ENCODE measurements around the gene FAM161B.
"Not testable (repeated sequence)": the region's sequence is repeated elsewhere in the genome, so short reads cannot be mapped to it uniquely, and the experiment has no call there.

FAM161B gene

GRCh38 chr14:73991092-73991491, 41.2 kb upstream of the FAM161B start:
- no peak for DNase-seq (ENCODE audit: low spot score)
- TF ChIP-seq CTCF (IDR thresholded peaks at IDR 0.05; ENCODE audit: extremely low read depth, insufficient read depth, missing control alignments): no peak
- in situ Hi-C loops (cut with MboI; ENCODE audit: low pct_unique_long_range_greater_than_20kb, low sequenced_read_pairs, unreplicated experiment): no loop called here

DNA sequence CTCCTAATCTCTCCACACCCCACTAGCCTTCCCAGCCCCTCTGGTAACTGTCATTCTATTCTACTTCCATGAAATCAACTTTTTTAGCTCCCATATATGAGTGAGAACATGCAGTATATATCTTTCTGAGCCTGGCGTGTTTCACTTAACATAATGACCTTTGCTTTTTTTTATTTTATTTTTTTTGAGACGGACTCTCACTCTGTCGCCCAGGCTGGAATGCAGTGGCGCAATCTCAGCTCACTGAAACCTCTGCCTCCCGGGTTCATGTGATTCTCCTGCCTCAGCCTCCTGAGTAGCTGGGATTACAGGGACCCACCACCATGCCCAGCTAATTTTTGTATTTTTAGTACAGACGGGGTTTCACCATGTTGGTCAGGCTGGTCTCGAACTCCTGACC, 38.8 kb upstream of the FAM161B start:
- DNase-seq (ENCODE audit: low spot score); in situ Hi-C loops (cut with MboI; ENCODE audit: low pct_unique_long_range_greater_than_20kb, low sequenced_read_pairs, unreplicated experiment): not testable (repeated sequence)

DNA sequence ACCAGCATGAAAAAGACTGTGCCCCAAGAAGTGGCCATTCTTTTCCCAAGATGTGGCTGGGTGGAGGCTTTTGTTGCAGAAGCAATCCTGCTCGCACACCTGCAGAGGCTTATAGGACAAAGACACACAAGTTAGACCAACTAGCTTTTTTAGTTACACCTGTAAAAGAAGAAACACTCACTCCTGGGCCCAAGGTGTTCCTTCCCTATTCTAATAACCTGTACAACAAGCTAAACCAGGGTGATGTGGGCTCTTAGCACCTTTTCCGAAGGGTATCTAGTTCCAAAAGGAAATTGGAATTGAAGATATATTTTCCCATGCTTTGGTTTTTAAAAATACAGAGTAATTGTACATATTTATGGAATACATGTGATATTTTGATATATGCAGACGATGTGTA, 38.2 kb upstream of the FAM161B start:
- no peak for DNase-seq (ENCODE audit: low spot score)
- TF ChIP-seq CTCF (IDR thresholded peaks at IDR 0.05; ENCODE audit: extremely low read depth, insufficient read depth, missing control alignments): no peak
- in situ Hi-C loops (cut with MboI; ENCODE audit: low pct_unique_long_range_greater_than_20kb, low sequenced_read_pairs, unreplicated experiment): no loop called here

- in situ Hi-C loops (cut with MboI; ENCODE audit: low pct_unique_long_range_greater_than_20kb, low sequenced_read_pairs, unreplicated experiment): no loop called here
- DNase-seq (ENCODE audit: low spot score): no peak
- no peak for TF ChIP-seq CTCF (IDR thresholded peaks at IDR 0.05; ENCODE audit: extremely low read depth, insufficient read depth, missing control alignments)
Measured at GRCh38 chr14:73977896-73978295, 28.0 kb upstream of the FAM161B start.

DNA sequence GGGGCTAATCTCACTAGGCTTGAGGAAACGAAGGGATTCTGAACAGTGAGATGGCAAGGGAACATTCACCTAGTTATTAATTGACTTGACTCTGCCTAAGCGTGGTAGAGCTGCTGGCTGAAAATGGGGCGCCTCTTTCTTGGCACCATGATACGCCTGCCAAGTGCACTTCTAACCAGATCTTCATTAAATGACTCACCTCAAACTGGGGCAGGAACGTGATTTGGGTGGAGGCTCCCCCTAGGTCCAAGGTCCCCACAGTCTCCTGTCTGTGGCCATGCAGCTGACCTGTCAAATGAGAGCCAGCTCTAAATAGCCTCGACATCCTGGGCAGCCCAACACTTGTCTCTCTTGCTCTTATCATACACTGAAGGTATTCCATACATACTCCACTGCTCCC, 26.2 kb upstream of the FAM161B start:
- no peak for DNase-seq (ENCODE audit: low spot score)
- no peak for TF ChIP-seq CTCF (IDR thresholded peaks at IDR 0.05; ENCODE audit: extremely low read depth, insufficient read depth, missing control alignments)
- in situ Hi-C loops (cut with MboI; ENCODE audit: low pct_unique_long_range_greater_than_20kb, low sequenced_read_pairs, unreplicated experiment): no loop called here

DNA sequence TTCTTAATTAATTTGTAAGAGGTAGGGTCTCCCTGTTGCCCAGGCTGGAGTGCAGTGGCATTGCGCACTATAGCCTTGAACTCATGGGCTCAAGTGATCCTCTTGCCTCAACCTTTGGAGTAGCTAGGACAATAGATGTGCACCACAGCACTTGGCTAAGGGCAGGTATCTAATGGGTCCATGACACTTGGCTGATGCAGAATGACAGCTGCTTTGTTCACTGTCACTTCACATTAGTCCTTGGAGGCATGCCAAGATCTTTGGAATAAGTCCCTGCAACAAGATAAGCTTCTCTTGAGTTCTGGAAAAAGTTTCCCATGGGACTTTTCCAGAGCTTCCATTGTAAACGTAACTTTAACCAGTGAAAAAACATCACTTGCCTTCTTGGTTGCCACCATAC, 23.6 kb upstream of the FAM161B start:
- DNase-seq (ENCODE audit: low spot score): no peak
- no peak for TF ChIP-seq CTCF (IDR thresholded peaks at IDR 0.05; ENCODE audit: extremely low read depth, insufficient read depth, missing control alignments)
- in situ Hi-C loops (cut with MboI; ENCODE audit: low pct_unique_long_range_greater_than_20kb, low sequenced_read_pairs, unreplicated experiment): no loop called here

DNA sequence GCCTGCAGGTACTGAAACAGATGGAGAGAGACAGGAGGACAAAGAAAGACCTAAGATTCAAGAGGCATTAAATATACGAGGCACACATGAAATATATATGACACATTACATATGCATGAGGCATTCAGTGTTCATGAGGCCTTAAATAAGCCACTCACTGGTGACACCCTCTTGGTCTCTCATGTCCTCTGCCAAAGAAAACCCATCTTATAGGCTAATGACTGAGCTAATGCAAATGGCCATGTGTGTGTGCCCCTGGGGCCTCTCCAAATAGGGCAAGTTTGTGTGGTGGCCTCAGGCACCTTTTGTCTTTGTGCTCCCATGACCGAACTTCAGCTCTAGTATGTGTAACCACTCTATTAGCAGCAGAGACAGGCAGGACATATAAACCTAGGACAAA, 19.0 kb upstream of the FAM161B start:
- TF ChIP-seq CTCF (IDR thresholded peaks at IDR 0.05; ENCODE audit: extremely low read depth, insufficient read depth, missing control alignments): no peak
- no peak for DNase-seq (ENCODE audit: low spot score)
- in situ Hi-C loops (cut with MboI; ENCODE audit: low pct_unique_long_range_greater_than_20kb, low sequenced_read_pairs, unreplicated experiment): no loop called here

Data from GM13977 (cell line).